Measurements from ENCODE around the gene TPSG1.
"Not testable (repeated sequence)": the region's sequence is repeated elsewhere in the genome, so short reads cannot be mapped to it uniquely, and the experiment has no call there.

- TF ChIP-seq POLR2A, POLR2AphosphoS5 (IDR thresholded peaks at IDR 0.05): not testable (repeated sequence)
Measured at GRCh38 chr16:1226692-1227091, 1.6 kb upstream of the TPSG1 start.
